Stimulated activated CD8-positive, alpha-beta memory T cell treated with anti-CD3 and anti-CD28 coated beads, Interleukin-2, amount 100 ng/mL, for 48 hours (primary cell): ENCODE results near the gene SYTL3.
"Not testable (repeated sequence)": the region's sequence is repeated elsewhere in the genome, so short reads cannot be mapped to it uniquely, and the experiment has no call there.

ENCODE experiments used
- DNase-seq, 2 donors: peaks; one replicate each; pipeline ENCODE4 v3.0.0-alpha.2; 2020; ENCODE audit warnings: low read depth in 2 of 2

Gene SYTL3

DNA sequence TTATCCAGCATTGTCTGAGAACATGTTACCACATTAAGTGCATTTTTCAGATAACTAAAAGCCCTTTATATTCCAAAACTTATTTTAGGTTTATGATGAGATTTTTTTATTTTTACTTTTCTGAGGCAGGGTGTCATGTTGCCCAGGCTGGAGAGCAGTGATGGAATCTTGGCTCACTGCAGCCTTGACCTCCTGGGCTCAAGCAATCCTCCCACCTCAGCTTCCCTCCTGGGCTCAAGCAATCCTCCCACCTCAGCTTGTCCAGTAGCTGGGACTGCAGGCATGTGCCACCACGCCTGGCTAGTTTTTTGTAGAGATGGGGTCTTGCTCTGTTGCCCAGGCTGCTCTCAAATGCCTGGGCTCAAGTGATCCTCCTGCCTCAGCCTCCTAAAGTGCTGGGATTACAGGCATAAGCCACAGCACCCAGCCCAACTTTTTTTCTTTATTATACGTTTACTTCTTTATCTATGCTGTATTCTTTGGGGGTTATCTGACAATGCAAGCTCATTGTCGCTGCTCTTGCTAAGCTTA is 11.5 kb upstream of the SYTL3 start:
- no peak for DNase-seq

DNA sequence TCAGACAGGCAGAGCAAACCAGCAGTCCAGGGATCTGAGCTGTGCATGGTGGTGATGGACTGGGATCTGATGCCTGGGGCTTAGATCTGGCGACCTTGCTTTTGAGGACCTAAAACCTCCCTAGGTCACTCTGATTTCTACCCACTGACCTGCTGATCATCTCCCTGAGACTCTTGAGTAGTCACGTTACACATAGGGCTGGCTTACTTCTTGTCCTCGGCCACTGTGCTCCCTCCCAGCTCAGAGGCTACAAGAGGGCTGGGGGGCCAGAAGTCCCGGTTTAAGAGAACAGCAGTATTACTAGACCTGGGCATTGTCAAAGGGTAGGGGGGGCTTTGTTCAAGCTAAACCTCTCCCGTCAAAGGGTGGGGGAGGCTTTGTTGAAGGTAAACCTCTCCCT is 10.8 kb upstream of the SYTL3 start:
- DNase-seq = no peak

DNA sequence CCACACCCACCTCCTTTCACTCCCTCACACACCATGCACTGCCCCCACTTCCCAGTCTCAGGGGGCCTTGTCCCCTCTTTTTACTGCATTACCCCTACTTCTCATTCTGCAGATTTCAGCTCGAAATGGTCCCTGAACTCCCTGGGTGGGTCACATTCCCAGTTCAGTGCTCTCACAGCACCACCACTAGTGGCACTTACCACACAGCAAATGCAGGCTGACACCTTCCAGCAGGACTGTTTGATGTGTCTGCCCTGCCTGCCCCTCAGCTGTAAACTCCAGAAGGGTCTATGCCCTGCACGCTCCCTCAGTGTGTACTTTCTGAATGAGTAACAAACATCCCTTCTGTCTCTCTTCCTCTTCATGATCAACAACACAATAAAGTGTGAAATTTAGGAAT is 9.3 kb upstream of the SYTL3 start:
- no peak for DNase-seq

DNA sequence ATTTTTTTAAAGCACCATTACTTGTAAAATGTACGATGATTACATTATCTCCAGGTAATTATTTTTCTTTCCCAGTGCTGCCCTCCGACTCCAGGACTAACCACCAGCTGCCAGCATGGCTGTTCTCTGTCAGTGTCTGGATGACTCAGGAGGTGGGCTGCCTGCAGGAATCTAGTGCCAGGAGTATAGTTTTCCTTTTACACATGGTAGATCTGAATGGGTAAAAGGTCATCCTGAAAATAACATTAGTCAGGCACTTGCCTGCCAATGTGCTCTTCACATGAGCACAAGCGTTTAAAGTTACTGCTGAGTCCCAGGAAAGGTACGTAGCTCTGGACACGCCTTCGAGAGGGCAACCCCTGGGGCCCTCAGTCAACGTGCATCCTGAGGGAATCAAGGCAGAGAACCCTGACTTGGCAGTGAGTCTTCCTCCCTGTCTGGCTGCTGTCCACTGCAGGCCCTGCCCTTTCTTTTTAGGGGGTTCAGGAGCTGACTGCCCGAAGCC is 7.7 kb upstream of the SYTL3 start:
- no peak for DNase-seq

DNA sequence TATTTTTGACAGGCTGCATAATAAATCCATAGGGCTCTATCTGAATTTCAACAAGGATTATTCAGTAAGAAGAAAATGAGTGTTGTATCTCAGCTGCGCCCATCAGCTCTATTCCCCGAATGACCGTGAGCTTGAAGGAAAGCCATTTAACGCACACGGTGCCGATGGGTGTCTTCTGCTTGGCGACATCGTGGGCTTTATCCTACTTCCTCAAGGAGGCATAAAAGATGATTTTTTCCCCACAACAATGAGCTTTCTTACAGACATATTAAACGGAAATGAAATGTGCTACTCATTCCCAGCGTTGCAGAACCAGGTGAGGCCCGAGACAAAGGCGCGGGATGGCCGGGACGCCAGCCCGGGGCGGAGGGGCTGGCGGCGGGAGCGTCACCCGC is 6.0 kb upstream of the SYTL3 start:
- DNase-seq = no peak

DNA sequence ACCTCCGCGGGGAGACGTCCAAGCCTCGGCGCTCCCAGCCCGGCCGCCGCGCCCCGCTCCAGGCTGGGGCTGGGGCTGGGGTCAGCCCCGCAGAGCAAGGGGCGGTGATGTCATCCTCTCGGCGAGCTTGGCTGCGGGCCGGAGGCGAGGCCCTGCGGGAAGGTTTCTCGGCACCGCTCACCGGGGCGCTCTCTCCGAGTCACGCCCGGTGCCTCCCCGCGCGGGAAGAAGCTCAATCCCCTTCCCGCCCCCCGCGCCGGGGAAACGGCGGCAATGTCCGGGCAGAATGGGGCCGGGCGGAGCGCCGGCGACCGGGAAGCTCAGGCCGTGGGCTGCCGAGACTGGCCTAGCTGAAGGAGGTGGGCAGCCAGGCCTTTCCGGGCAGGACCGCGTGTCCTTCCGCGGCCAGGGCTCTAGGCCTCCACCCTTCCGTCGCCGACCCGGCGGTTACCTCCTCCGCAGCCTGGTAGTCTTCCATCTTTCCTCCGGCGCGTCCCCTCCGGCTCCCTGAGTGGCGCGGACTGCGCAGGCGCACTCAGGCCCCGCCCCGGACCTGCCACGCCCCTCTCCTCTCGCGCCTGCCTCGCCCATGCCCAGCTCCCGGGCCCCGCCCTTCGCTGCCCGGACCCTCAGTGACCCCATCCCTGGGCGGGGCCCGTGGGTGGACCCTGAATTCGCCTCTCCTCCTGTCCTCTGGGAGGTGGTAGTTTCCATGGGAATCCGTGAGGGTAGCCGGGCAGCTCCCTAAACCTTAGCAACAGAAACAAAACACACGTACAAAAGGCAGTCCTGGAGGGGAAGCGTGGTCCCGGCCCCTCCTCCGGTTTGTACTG is 5.4 kb upstream of the SYTL3 start, which contains the start of gene DYNLT1:
DYNLT1 (minus strand) TSS at position 513 of the 833 bp plus-strand sequence; CDS start at position 478, 35 bp downstream.
- peak; percentile 89 to 93 for DNase-seq

DNA sequence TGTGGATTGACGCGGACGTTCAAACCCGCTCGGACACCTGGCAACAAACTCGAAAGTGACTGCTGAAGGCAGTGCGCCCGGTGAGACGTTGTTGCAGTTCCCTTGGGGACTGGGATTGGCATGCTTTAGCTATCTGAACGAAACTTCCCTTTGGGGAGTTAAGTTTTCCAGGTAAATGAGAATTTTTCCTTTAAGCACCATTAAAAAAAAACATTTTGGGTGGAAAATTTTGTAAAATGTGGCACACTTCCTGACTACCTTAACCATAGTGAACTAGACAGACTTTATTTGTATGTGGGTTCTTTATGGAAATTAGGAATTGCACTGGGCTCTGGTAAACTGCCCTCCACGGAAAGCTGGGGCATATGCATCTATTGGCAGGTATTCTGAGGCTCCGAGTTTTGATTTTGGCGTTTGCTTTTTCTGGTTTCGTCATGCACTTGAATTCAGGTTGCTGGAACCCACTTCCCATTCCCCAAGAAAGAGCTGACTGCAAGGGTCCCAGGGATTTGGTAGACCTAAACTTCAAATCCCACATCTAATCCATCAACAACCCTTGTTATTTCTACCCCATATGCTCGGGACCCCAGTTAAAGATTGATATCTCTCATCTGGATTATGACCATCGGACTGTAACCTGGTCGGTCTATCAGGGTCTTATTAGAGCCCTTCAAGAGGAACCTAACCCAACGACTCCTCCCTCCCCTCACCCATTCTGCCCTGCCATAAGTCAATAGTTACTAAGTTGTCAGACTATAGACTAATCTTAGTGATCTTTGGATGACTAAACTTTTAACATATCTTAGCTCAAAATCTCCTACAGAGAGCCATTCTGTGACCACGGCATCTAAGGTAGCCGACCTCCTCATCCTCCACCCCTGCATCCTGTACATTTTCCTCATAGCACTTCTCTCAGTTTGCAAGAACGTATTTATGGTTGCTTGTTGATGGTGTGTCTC is 4.5 kb upstream of the SYTL3 start:
- no peak for DNase-seq

DNA sequence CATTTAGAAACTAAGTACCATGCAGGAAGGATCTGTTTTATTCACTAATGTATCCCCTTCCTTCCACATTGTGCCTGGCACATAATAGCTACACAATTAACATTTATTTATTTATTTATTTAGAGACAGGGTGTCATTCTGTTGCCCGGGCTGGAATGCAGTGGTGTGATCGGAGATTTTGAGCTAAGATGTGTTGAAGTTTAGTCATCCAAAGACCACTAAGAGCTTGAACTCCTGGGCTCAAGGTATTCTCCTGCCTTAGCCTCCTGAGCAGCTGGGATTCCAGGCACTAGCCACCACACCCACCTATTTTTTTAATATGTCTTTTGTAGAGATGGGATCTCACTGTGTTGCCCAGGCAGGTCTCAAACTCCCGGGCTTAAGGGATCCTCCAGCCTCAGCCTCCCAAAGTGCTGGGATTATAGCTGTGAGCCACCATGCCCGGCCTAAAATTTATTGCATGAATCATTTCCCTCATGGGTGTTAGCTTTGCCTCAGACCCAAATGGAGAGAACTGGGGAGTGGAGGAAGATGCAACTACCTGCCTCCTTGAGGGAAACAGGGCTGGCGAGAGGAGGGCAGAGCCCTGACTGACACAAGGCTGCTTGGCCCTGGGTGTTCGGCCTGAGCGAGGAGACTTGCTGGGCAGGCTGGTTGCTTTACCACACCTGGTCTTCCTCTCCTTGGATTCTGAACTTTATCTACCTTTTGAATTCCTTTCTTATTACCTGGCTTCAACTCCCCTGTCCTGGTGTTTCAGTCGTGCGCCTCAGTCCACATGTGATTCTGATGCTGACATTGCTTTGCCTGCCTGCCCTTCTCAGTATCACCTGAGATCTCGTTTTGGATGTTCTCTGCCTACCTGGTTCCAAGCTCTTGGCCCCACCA is 3.6 kb upstream of the SYTL3 start:
- DNase-seq = no peak

DNA sequence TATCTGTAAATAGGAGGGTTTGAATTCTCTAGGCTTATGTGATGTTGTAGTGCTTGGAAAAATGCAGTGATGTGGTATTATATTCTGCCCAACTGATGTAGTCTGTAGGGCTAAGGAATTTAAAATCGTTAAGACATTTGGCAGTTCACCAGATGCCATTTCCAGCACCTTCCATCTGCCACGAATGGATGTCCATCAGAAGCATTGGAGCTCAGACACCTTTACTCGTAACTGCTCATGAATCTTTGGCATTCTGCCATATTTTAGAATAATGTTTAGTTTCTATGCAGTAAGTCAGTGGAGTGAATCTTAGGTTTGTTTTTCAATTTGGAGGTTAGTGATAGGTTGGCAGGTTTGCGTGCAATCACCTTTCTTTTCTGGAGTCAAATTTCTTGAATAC is 2.4 kb upstream of the SYTL3 start:
- DNase-seq = no peak

DNA sequence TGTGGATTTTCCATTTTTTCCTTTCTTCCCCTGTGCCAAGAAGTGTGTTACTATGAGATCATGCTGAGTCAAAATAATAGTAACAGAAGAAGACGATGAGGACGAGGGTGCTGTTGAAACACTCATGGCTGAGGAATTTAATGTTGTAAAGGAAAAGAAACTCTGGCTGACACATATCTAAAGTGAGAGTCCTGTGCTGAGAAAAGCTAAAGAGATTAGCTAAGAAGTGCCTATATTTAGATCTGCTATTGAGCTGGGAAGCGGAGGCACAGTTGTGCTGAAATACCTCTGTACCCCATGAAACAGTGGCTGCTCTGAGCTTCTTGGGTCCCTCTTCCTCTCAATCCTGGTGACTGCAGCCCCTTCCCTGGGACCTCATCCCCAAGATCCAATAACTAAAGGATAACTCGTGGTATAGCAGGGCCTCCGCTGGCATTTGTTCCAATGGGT is 1.1 kb upstream of the SYTL3 start:
- DNase-seq = no peak

DNA sequence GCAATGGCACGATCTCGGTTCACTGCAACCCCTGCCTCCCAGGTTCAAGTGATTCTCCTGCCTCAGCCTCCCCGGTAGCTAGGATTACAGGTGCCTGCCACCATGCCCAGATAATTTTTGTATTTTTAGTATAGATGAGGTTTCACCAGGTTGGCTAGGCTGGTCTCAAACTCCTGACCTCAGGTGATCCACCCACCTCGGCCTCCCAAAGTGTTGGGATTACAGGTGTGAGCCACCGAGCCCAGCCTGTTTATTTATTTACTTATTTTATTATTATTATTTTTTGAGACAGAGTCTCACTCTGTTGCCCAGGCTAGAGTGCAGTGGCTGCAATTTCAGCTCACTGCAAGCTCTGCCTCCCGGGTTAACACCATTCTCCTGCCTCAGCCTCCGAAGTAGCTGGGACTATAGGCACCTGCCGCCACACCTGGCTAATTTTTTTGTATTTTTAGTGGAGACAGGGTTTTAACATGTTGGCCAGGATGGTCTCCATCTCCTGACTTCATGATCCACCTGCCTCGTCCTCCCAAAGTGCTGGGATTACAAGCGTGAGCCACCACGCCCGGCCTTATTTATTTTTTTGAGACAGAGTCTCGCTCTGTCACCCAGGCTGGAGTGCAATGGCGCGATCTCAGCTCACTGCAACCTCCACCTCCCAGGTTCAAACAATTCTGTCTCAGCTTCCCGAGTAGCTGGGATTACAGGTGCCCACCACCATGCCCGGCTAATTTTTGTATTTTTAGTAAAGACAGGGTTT is 2.3 kb downstream of the SYTL3 start:
- DNase-seq = not testable (repeated sequence)

DNA sequence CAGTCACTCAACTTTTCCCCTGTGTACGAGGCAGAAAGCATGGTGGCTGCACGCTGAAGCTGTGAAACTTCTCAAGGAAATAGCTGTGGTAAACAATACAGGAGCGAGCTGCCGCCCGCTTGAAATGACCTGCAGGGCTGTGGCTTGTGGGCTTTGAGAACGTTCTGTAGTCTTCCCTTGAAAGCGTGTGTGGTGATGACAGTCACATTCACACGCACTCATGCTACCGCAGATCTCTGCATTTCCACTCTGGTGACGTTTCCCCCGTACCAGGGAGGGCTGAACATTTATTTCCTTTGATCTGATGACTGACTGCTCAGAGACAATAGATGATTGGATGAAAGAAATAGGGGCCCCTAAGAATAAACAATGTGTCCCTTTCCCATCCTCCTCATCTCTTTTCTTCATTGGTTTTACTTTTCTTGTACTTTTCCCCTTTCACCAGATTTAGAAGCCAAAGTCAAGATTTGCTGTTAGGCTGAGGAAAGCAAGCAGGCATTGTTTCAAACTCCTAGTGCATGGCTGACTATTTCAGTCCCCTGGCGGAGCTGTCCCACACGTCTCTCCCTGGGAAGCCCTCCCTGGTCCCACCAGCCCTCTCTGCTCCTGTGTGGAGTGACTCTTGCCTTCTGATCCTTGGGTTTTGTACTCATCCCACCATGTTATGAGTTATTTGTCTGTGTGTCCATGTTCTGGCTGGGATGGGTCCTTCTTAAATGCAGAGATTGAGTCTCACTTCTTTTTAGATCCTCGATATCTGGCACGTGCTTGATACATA is 3.9 kb downstream of the SYTL3 start:
- peak; percentile 69 to 78 for DNase-seq

DNA sequence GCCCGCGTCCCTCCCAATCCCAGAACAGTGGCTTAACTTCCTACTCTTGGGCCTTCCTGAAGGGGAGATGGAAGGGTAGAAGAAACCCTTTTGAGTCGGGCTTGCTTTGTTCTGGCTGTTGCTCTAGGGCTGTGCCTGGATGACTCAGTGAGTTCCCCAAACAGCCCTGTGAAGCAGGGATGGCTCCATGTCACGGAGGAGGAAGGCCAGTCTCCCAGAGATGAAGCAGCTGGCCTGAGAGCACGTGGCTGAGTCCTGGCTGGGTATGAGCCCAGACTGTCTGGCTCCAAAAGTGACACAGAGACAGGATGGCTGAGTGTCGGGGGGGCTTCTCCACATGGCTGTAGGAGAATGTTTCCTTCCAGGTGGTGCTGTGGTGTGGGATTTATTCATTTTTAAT is 4.6 kb downstream of the SYTL3 start:
- no peak for DNase-seq

DNA sequence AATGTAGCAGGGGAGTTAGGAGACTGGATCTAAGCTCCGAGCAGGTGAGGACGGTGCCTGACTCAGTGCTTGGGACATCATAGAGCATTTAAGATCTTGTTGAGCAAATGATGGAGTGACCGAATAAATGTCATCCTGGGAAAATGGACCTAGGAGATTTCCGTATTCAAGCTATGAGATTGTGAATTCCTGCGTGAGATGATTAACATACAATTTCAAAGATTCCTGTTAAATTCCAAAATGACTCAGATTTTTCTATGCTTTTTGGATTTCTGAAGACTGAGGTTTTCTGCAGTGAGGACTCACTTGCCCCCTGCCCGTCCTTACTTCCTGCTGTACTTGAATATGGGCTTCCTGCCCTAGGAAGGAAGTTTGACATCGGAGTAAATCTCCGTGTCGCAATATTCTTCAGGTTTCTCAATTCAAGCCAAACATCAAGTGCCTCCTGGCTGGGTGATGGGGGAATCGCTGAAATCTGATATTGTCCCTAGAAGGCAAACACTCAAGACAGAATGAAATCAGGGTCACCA is 5.2 kb downstream of the SYTL3 start:
- no peak for DNase-seq

DNA sequence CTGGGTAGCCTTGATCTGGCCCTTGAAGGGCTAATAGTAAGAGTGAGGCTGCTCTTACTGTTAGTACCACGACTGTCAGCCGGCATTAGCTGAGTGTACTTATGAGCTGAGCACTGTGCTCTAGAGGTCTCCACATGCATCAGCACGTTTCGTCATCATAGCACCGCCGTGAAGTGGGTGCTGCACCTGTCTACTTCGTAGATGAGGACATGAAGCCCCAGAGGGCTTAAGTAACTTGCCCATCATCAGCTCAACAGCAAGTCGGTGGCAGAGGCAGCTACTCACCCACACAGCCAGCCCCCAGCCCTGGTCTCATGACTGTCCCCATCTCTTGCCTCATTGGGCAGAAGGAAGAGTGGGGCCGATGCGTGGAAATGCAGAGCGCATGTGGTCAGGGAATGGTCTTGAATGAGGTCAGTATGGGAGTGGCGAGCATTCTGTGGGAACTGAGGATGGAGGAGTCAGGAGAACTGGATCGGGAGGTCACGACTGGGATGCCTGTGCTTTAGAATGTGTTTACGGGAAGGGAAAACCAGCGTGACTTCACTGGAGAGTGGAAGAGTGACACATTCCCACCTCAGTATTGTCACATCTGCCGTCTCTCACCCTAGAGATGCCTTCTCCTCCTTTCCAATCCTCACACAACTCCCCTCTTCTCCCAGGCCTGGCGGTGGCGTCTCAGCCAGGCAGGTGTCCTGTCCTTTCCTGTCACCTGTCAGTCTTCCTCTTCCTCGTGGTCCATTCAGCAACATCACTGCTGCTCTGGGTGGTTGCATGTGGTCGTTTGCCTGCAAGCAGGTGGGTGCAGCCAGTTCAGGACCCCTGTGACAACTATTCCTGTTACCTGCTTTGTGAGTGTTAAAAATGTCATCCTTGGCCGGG is 6.0 kb downstream of the SYTL3 start:
- DNase-seq = no peak

DNA sequence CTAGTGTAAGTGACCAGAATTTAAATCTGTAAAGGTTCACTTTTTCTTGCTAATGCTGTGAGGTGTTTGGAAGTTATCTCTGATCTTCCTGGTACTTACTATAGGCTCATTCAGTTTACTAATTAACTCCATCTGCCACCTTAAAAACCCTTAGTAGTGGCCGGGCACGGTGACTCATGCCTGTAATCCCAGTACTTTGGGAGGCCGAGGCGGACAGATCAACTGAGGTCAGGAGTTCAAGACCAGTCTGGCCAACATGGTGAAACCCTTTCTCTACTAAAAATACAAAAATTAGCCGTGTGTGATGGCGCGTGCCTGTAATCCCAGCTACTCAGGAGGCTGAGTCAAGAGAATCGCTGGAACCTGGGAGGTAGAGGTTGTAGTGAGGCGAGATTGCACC is 7.1 kb downstream of the SYTL3 start:
- DNase-seq = not testable (repeated sequence)

DNA sequence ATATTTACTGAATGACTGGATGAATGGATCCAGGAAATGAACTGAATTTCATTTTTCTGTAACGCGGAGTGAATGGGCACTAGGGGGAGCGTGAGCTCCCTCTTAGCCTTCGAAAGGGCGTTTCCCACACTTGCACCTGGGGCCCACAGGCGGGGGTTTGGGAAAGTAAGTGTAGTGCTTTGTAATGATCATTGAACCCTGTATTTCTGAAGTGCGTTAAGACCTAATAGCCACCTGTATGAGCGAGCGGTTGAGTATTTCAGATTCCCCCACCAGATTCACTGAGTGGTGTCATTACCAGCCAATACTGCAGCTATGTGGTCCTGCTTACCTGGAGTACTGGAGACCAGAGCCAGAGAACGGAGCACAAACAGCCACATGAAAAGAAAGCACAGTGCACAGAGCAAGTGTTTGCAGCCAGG is 10.5 kb downstream of the SYTL3 start:
- DNase-seq = no peak

DNA sequence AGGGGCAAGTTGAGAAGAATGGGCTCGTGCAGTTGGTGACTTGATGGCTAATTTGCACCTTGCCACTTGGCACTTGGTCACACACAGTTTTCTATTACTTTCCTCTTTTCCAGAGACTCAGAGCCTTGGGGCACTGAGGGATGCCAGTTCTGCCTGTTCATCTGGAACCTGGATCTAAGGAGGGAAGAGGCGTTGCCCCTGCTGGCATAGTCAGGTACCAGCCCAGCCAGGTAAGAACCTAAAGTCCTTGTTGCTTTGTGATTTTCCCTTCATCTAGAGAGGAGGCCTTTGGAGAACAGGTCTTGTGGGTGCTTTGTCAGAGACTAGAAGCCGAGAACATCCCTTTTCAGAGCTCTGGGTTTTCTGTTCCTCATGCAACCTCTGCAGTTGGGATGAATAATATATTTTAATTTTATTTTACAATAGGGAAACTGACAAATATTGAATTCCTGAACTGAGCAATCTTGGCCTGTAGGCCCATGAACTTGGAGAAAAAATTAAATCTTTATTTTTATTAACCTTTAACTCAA is 11.4 kb downstream of the SYTL3 start:
- no peak for DNase-seq
